NCI-H82 (cell line): ENCODE results near the gene RNPS1.
A peak's percentile ranks its signal among the peaks of the same experiment; 100 is the strongest.

Experiments used
- DNase-seq: peaks from one replicate; lab custom pipeline; 2025; lab: John Stamatoyannopoulos, UW

RNPS1 gene

DNA sequence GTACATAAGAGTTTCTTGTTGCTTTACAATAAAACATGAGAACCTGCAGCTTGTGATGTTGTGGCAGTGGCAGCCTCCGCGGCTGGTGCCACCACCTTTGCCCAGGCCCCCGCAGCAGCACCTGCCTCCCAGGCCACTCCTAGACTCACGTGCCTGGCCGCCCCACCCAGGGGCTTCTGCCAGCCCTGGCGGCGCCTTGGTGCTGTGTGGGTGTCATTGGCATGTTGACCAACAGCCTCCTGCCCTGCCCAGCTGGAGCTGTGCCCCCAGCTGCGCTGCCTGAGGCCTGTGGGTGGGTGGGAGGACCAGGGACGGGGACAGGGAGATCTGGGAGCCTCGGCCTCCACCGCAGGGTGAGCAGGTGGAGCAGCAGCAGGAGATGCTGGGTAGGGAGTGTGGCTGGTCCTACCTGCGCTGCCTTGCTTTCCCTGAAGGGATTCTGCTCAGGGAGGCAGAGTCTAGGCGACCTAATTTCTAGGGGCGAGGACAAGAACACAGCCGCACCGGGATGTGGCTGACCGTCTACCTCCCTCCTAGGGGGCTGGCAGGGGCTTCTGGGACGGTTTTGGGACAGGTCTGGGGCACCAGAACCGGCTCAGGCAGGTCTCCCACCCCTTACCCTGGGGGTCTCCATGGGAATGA lies 32.1 kb downstream of the RNPS1 start:
- DNase-seq = no peak

DNA sequence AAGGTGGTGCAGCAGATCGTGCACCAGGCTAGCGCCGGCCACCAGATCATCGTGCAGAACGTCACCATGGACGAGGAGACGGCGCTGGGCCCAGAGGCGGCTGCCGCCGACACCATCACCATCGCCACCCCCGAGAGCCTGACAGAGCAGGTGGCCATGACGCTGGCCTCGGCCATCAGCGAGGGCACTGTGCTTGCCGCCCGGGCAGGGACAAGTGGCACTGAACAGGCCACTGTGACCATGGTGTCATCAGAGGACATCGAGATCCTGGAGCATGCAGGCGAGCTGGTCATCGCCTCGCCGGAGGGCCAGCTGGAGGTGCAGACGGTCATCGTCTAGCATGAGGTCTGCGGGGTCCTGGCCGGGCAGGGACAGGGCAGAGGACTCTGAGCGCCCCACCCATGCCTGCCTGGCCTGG lies 32.7 kb downstream of the RNPS1 start:
- DNase-seq = no peak

DNA sequence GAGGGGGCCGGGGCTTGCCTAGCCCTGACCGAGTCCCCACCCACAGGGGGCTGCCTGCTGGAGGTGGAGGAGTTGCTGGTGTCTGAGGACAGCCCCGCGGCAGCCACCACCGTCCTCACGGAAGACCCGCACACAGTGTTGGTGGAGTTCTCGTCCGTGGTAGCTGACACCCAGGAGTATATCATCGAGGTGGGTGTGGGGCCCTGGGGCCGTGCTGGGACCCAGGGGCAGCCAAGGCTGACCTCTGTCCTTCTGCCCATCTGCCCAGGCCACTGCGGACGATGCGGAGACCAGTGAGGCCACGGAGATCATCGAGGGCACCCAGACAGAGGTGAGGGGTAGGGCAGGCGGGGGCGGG lies 33.1 kb downstream of the RNPS1 start:
- DNase-seq = no peak

DNA sequence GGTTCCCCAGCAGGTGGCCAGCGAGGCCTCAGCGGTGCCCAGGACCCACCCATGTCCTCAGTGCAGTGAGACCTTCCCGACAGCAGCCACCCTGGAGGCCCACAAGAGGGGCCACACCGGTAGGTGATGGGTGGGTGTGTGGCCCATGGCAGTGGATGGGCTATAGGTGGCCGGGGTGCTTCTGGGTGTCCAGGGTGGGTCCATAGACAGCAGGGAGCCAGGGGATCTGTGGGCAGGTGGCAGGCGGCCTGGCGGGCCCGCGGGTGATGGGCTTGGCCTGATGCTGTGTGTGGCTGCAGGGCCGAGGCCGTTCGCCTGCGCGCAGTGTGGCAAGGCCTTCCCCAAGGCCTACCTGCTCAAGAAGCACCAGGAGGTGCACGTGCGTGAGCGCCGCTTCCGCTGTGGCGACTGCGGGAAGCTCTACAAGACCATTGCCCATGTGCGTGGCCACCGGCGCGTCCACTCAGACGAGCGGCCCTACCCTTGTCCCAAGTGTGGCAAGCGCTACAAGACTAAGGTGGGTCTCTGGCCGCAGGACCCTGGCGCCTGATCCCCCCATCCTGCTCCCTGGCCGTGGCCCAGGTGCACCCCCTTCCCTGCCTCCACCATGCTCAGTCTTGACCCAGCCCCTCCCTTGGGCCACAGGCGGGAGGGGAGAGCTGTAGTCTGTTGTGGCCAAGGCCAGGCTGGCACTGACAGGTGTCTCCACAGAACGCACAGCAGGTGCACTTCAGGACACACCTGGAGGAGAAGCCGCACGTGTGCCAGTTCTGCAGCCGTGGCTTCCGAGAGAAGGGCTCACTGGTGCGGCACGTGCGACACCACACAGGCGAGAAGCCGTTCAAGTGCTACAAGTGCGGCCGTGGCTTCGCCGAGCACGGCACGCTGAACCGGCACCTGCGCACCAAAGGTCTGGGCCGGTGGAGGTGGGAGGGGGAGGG lies 33.8 kb downstream of the RNPS1 start:
- no peak for DNase-seq

DNA sequence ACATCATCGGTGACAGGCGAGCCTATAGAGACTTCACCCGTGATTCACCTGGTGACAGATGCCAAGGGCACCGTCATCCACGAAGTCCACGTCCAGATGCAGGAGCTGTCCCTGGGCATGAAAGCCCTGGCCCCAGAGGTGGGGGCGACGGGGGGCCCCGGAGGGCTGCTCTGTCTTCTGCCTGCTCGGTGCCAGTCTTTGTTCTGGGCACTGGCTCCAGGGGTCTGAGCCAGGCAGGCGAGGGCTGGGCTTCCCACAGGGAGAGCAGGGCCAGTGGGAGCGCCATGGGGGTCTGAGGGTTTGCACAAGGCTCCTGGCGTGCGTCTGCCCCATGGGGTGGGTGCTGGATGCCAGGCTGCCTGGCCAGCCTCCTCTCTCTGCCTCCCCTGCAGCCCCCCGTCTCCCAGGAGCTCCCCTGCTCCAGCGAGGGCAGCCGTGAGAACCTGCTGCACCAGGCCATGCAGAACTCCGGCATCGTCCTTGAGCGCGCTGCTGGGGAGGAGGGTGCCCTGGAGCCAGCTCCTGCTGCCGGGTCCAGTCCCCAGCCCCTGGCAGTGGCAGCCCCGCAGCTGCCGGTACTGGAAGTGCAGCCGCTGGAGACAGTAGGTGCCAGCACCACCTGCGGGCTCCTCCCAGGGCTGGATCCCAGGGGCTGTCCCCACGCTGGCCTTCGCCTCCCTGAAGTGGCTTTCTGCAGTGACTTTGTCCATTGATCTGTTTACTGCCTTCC lies 34.7 kb downstream of the RNPS1 start:
- DNase-seq = no peak

DNA sequence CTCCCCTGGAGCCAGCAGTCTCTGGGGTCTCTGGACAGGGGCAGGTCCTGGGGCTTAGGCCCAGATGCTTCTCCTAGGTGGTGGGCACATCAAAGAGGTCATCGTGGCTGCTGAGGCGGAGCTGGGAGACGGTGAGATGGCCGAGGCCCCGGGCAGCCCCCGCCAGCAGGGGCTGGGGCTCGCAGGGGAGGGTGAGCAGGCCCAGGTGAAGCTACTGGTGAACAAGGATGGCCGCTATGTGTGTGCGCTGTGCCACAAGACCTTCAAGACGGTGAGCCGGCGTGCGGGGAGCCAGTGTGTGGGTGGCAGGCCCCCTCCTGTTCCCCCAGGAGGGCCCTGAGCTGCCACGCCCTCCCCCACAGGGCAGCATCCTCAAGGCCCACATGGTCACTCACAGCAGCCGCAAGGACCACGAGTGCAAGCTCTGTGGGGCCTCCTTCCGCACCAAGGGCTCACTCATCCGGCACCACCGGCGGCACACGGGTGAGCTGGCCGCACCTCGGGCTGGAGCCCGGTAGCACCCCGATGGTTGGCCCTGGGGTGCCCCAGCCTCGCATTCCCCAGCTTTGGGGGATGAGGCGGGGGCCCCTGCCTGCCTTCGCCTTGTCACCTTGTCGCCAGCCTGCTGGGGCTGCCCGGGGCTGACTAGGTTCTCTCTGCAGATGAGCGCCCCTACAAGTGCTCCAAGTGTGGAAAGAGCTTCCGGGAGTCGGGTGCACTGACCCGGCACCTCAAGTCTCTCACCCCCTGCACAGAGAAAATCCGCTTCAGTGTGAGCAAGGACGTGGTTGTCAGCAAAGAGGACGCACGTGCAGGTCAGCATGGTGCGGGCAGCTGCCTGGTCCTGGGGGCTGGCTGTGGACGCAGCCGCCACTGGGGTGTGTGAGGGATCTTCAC lies 35.6 kb downstream of the RNPS1 start:
- DNase-seq = no peak

DNA sequence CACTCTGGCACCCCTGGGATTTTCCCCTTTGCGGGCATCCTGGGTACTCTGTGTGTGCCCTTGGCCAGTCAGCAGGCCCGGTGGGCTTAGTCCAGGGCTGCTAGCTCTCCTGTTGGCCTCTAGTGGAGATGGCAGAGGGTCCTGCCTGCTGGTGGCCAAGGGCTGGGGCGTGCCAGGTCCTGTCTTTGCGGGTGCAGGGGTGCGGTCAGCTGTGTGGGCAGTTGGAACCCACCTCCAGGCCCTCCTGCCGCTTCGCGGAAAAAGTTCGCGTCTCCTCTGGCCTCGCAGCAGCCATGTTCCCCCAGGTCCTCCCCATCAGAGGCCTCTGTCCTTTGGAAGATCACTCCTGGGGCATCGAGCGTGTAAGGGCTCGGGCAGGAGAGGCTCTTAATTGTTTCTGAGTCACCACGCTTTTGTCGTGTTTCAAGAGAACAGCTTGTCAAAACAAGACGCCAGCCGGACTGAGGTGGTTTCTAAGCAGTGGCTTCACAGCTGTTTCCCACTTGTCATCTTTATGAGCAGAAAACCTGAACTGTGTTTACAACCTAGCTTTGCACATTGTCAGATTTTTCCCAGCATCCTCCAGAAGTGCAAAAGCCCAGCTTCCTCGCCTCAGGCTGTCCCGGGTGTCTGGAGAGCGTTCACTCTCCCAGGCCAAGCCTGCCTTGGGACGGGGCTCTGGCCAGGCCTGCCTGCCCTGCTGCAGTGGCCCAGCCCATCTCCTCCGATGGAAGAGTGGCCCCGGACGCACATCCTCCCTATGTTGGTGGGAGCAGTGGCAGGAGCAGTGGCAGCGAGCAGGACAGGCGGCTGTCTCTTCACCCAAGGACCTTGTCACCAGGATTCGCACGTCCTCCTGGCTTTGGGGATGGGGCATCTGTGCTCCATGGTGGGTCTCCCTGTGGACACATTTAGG lies 36.7 kb downstream of the RNPS1 start:
- DNase-seq = no peak

DNA sequence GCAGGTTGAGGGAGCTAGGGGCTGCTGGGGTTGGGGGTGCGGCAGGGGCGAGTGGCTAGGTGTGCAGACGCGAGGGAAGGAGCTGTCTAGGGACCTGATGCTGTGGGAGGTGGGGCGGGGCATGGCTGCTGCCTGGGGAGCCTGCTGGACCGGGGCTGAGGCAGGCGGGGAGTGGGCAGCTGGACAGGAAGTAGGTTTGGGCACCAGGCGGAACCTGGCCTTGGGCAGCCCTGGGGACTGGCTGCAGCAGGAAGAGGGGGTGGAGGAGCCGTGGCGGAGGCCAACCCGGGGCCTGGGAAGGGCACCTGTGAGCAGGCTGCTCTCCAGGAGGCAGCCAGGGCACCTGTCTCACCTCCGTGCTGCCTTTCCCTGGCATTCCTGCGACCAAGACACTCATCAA lies 37.5 kb downstream of the RNPS1 start:
- no peak for DNase-seq

DNA sequence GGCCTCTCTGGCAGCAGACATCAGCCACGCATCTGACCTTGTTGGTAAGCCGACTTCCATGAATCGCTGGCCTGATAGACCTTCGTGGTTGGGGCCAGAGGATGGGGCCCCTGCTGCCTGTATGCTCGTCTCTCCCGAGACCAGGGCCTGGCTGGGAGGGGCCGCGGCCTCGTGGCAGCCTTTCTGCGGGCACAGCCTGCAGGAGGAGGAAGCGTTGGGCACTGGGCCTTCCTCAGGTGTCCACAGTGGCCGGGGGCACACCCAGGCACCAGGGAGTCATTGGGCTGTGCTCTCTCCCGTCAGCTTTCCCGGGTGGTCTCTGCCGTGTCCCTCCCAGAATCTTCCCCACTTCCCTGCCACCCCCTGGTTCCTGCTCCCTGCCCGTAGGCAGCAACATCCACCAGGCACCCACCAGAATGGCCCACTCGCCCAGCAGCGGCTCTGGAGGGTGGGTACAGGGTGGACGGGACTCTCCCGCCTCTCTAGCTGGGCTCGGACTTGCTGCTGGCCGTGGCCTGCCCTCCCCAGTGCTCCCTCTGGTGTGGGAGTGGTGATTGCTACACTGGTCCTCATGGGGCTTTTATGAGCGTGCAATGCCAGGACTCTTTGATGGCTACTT lies 38.2 kb downstream of the RNPS1 start:
- DNase-seq = no peak

DNA sequence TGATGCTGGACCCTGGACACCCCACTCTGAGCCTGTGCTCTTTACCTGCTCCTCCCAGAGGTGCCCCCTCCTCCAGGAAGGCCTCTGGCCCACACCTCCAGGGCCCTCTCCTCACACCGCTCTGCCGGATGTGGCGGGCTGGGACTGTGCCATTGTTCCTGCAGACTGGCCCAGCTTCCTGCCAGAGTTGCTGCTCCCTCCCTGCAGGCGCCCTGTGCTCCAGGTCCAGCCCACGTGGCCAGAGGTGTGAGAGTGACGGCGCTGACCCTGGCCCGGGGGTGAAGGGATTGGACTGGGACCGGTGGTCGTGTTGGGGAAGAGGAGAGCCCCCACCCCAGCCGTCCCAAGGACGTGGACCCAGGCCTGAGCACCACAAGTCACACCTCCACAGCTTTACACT lies 38.8 kb downstream of the RNPS1 start:
- no peak for DNase-seq

DNA sequence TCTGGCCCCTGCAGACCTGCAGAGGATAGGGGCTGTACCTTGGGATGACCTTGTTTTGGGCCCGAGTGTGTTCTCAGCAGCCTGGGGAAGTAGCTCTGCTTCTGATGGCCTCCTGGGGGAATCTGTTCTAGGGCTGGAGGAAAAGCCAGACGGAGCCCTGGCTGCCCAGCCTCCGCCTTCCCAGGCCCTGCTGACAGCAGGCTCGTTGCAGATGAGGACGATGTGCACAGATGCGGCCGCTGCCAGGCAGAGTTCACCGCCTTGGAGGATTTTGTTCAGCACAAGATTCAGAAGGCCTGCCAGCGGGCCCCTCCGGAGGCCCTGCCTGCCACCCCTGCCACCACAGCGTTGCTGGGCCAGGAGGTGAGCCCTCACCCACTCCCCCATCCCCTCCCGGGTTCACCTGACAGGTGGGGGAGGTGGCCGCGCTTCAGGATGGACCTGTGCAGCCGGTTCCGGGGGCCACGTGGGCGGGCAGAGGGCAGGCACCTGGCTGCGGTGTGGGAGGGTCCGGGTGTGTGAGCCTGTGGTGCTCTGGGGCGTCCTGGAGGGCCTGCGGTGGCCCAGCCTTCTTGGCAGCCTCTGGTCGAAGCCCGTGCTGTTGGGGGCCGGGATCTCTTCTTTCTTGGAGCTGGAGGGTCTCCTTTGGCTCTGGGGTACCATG lies 39.6 kb downstream of the RNPS1 start:
- no peak for DNase-seq

DNA sequence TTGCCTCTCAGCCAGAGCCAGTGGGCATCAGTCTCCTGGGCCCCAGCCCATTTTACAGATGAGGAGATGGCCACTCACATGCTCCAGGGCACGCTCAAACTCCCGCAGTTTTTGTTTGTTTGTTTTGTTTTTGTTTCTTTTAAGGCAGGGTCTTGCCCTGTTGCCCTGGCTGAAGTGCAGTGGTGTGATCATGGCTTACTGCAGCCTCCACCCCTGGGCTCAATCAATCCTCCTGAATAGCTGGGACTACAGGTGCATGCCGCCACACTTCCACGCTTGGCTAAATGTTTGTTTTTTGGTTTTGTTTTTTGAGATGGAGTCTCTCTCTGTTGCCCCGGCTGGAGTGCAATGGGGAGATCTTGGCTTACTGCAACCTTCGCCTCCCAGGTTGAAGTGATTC lies 41.0 kb downstream of the RNPS1 start:
- DNase-seq = no peak

DNA sequence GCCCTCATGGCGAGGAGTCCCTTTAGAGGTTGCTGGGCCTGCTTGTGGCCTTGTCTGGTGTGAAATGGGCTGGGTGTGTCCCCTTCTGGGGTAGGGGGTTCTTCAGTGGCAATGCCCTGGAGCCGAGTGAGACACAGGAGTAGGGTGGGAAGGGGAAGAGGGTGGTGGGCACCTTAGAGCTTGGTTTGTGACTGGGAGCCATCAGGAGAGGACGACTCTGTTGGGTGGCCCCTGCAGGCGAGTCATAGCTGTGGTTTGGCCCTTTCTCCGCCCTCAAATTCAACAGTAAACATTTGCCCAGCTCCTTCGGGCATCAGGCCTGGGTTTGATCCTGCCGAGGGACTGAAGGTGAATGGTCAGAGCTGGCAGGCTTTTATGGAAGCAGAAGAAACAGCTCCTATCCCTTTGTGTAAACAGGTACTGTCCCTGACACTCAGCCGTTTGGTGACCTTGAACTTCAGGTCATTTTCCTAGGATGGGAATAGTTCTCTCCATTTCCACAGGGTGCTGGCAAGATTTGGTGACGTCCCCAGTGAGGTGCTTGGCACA lies 41.6 kb downstream of the RNPS1 start:
- no peak for DNase-seq

DNA sequence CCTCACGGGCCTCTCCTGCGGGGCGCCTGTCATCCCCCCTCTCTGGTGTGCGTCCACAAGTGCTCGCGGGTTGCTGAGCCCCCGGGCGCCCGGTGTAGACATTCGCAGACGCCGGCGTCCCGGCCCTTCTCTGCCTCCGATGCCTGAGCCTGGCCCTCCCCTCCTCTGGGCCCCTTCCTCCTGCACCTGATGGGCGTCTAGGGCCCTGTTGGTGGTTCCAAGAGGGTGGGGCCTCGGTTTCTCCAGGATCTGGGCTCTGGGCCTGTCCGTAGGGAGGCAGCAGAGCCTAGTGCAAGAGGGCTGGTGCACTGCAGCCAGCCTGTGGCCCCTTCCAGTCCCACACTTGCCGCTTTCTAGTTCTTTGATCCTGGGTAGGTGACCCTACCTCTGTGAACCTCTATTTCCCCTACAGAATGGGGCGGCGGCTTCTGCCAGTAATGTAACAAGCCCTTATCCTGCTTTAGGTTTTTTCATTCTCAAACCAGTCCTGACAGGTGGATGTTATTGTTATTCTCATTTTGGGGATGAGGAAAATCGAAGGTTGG lies 43.9 kb downstream of the RNPS1 start:
- peak; percentile 72 for DNase-seq

DNA sequence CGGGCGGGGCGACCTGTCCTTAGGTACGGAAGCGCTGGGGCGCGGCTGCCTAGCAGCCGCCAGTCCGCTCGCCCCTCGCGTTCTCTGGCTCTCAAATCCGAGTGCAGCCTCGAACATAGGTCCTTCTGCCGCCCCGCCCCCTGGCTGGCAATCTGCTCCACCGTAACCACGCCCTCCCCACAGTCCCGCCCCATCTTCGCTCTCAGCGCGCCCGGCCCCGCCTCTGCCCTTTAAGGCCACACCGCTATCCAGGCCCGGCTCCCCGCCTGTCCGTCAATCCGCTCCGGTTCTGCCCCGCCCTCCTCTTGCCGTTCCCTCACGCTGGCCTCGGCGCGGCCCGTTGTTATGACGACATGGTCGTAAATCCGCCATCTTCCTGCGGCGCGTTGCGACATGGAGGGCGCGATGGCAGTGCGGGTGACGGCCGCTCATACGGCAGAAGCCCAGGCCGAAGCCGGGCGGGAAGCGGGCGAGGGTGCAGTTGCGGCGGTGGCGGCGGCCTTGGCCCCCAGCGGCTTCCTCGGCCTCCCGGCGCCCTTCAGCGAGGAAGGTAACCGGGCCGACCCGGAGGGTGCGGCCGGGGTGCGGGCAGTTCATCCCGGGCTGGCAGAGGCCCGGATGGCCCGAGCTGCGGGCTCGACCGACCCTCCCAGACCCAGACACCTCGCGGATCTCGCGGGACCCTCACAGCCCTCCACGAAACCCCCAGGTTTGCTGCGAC lies 44.5 kb downstream of the RNPS1 start, which contains the start of gene E4F1:
Gene E4F1 (plus strand): TSS at position 371 of the 721 bp plus-strand sequence. CDS start 23 bp downstream, at position 394.
- DNase-seq = peak; percentile 100

DNA sequence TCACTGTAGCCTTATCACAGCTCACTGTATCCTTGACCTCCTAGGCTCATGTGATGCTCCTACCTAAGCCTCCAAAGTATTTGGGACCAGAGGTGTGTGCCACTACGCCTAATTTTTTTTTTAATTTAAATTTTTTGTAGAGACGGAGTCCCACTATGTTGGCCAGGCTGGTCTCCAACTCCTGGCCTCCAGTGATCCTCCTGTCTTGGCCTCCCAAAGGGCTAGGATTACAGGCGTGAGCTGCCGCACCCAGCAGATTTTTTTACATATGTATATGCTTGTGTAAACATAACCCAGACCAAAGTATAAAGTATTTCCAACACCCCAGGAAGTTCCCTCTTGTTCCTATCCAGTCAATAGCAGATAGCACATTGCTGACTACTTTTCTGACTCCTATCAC lies 51.6 kb downstream of the RNPS1 start:
- no peak for DNase-seq

DNA sequence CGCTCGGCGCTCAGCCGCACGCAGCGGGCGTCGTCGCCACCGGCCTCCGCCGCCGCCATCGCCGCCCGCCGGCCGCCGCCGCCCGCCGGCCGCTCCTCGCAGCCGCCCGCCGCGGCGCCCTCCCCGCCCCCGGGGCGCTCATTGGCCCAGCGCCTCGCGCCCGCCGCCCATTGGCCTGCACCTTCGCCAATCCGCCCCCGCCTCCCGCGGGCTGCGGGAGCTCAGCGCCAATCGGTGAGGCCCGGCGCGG lies 53.3 kb downstream of the RNPS1 start, which contains the start of gene PGP:
Gene PGP (minus strand): TSS at position 122 of the 250 bp plus-strand sequence. CDS start 63 bp downstream, at position 59.
- DNase-seq = no peak
